Heart left ventricle (tissue), 16 donors: ENCODE data around the gene PPP1R9B. TPM values are rescaled to one million over a fixed set of nuclear protein-coding genes. Genes with fewer than 3 reads are reported as not detected.

ENCODE experiments used
- ATAC-seq, 4 donors: fragments of 200-7000 bp; cut with Tn5 transposase; one replicate each; pipeline ENCODE4 v1.9.1; 2020 to 2022; ENCODE audit warnings: moderate library complexity in 4 of 4, mild to moderate bottlenecking in 3 of 4, moderate number of reproducible peaks in 1 of 4
- DNase-seq, 5 donors: peaks; one replicate each; pipeline ENCODE4 v3.0.0-alpha.2; 2020
- H3K27ac ChIP-seq, 12 donors: fragments of 200-600 bp; sonication (generic) in 4 of 12; one replicate each; pipeline versions ENCODE4 v1.5.0 to v1.8.0; 2016 to 2022; ENCODE audit warnings: mild to moderate bottlenecking in 2 of 12
- H3K27me3 ChIP-seq, 9 donors: fragments of 200-600 bp; sonication (generic) in 2 of 9; one replicate each; pipeline versions ENCODE4 v1.5.1 to v1.8.0; 2016 to 2022; ENCODE audit warnings: mild to moderate bottlenecking in 3 of 9
- H3K36me3 ChIP-seq, 9 donors: fragments of 200-600 bp; sonication (generic) in 2 of 9; one replicate each; pipeline versions ENCODE4 v1.5.0 to v1.8.0; 2018 to 2022; ENCODE audit warnings: mild to moderate bottlenecking in 2 of 9
- H3K4me1 ChIP-seq, 12 donors: fragments of 200-600 bp; sonication (generic) in 4 of 12; one replicate each; pipeline versions ENCODE4 v1.5.0 to v1.8.0; 2016 to 2022; ENCODE audit warnings: mild to moderate bottlenecking in 3 of 12
- H3K4me3 ChIP-seq, 12 donors: fragments of 200-600 bp; sonication (generic) in 4 of 12; one replicate each; pipeline versions ENCODE4 v1.5.0 to v1.8.0; 2017 to 2022; ENCODE audit warnings: mild to moderate bottlenecking in 9 of 12, moderate library complexity in 4 of 12
- H3K9me3 ChIP-seq, 12 donors: fragments of 200-600 bp; sonication (generic) in 4 of 12; one replicate each; pipeline versions ENCODE4 v1.5.0 to v1.8.0; 2016 to 2022; ENCODE audit warnings: mild to moderate bottlenecking in 1 of 12
- CTCF ChIP-seq, 12 donors: fragments of 200-600 bp; sonication (generic) in 4 of 12; IDR thresholded peaks; one replicate each; pipeline versions ENCODE4 v1.5.0 to v1.8.0; 2018 to 2022; ENCODE audit warnings: antibody characterized with exemption in 12 of 12, mild to moderate bottlenecking in 5 of 12
- POLR2A ChIP-seq, 2 donors: fragments of 450-650 bp; IDR thresholded peaks; one replicate each; pipeline ENCODE4 v1.6.1; 2017; ENCODE audit warnings: antibody characterized with exemption in 2 of 2, mild to moderate bottlenecking in 2 of 2, moderate library complexity in 2 of 2
- WGBS, 4 donors: extraction: QIAGEN DNeasy Blood & Tissue Kit in 2 of 4; methylation state at CpG; one replicate each; pipeline versions ENCODE4 v1.1.5 to v1.1.7; 2013 to 2018; 5-methylcytosine and 5-hydroxymethylcytosine counted together
- intact Hi-C, 10 donors: fragments of 100-400 bp; cut with DNase I; formaldehyde crosslinking; loops; one replicate each; pipeline versions ENCODE4 v1.11.1 to v1.14.2; 2022
- long read RNA-seq, 3 donors: library from polyadenylated mRNA; unstranded; transcript quantifications; one replicate each; pipeline ENCODE4 v2.0.0, GENCODE V29; 2020 to 2021
- polyA plus RNA-seq, 2 donors: library from polyadenylated mRNA; stranded (reverse); fragments of 200-250 nt; gene quantifications; one replicate each; pipeline ENCODE4 v1.2.3, GENCODE V29; 2013
- total RNA-seq, 9 donors: library from RNA; depleted of rRNA in 2 of 9; stranded (reverse); fragments of >200 nt in 2 of 9; fragmentation: NEBNext Ultra II Directional in 3 of 9; extraction: Animal tissue kit (Norgen Biotek cat#: 25700) in 3 of 9; gene quantifications; one replicate each; pipeline versions ENCODE4 v1.1.0 to v1.2.4, GENCODE V29; 2016 to 2023
- donor health status: ischemic (EF 13 %, LVEDD 7.1; RV severe dilation, severe dysfunction).
- donor health status: healthy with polysubstance abuse.
- donor health status: DM: no; HTN: yes; CAD: no.
- donor health status: DM: no; HTN: no; CAD: no.
- donor health status: ischemic (EF 25% LVEDD 6.9; RV normal size, moderate dysfunction).
- donor health status: ischemic (EF 25% LVEDD 5.7; RV mildly dilated, moderate dysfunction).
- donor health status: healthy.
- donor health status: DM: yes; HTN: yes; CAD: no.
- donor health status: ischemic (EF 35%, LVEDD 5.7; RV mildly dilated, moderate dysfunction).
- donor health status: nonischemic (EF 11% LVEDD 7.7; RV severe dilation, severe dysfunction).
- donor health status: DM: yes; HTN: yes; CAD: no.
- donor health status: PGD.
- donor health status: ischemic (EF 29% LVEDD 5.4; RV normal size, mild dysfunction).
- donor health status: nonischemic (EF 23%, LVEDD 6.1; RV moderate dilation, normal function).

The PPP1R9B gene
- total RNA-seq, result 10 to 100 TPM; 17.0 to 55.9 (median 31.3) TPM
- polyA plus RNA-seq, result 10 to 100 TPM; 30.4 to 33.4 TPM
- long read RNA-seq, donor 1, full-length matches to known transcripts, result 5 of 8 reads
- long read RNA-seq, donor 1, partial matches to known transcripts, result 0 of 8 reads
- long read RNA-seq, donor 1, other reads (novel, unspliced or antisense), result 3 of 8 reads
- long read RNA-seq, donor 2, full-length matches to known transcripts, result 1 of 4 reads
- long read RNA-seq, donor 2, partial matches to known transcripts, result 0 of 4 reads
- long read RNA-seq, donor 2, other reads (novel, unspliced or antisense), result 3 of 4 reads
- long read RNA-seq, donor 3, full-length matches to known transcripts, result 3 of 8 reads
- long read RNA-seq, donor 3, partial matches to known transcripts, result 1 of 8 reads
- long read RNA-seq, donor 3, other reads (novel, unspliced or antisense), result 4 of 8 reads

GRCh38 chr17:50150354-50151040 lies at the start of gene PPP1R9B:
TSS of gene PPP1R9B (minus strand) at chr17:50150677. CDS start at chr17:50150513, 164 bp downstream.
- ATAC-seq, result peak in 2 of 4 donors; percentile 0 to 1
- Histone ChIP-seq H3K4me3 (peak within 1 kb of the TSS; percentile 61 to 98 (median 92)), H3K4me1 (peaks cover 16 to 86% (median 67%) of the 10 kb centered on the region in 12 donors), H3K36me3 (no peaks in the 10 kb centered on the region), H3K27me3 (no peaks in the 10 kb centered on the region), H3K27ac (peak within 1 kb of the TSS; percentile 83 to 99 (median 96)), H3K9me3 (no peaks in the 10 kb centered on the region)
- peak in 2 of 5 donors; percentile 28 to 30 for DNase-seq
- WGBS, 4 donors, result 0 to 1% (median 1%) methylated on average over 27 to 69 of the region's 69 CpGs
- no peak for TF ChIP-seq POLR2A (IDR thresholded peaks at IDR 0.05)
- TF ChIP-seq CTCF (IDR thresholded peaks at IDR 0.05), result no peak
- intact Hi-C loops, result loop anchor here in 1 of 10 donors (5.0 kb wide), 1 partner anchor 53 kb away; the partner anchor contains the start of gene PDK2

GRCh38 chr17:50199803-50200456 lies 49.5 kb upstream of the PPP1R9B start:
- Histone ChIP-seq H3K36me3 (peaks cover 0 to 48% (median 30%) of the 10 kb centered on the region in 9 donors), H3K4me1 (peaks cover 0 to 59% (median 16%) of the 10 kb centered on the region in 12 donors), H3K4me3 (peak overlapping the region; percentile 13 to 74 (median 56)), H3K9me3 (no peaks in the 10 kb centered on the region), H3K27ac (peak overlapping the region in 11 of 12 donors; percentile 34 to 95 (median 82)), H3K27me3 (peaks cover 0 to 30% (median 14%) of the 10 kb centered on the region in 9 donors)
- DNase-seq (peak; percentile 90 to 93 (median 90)), ATAC-seq (peak; percentile 84 to 94 (median 88))
- TF ChIP-seq POLR2A (IDR thresholded peaks at IDR 0.05) (peak in 1 of 2 donors; percentile 30), CTCF (IDR thresholded peaks at IDR 0.05) (no peak)
- 2 to 5% (median 3%) methylated on average over 28 to 36 of the region's 36 CpGs for WGBS, 4 donors
- intact Hi-C loops, result loop anchor here (1.0 to 2.0 kb wide), 8 partner anchors 31 to 105 kb away; no protein-coding TSS in a partner anchor

GRCh38 chr17:50199211-50199802 lies 48.8 kb upstream of the PPP1R9B start:
- peaks cover 0 to 54% (median 37%) of the 10 kb centered on the region in 9 donors for H3K36me3 ChIP-seq
- H3K9me3 ChIP-seq, result no peaks in the 10 kb centered on the region
- no peak for DNase-seq
- WGBS, 4 donors, result 38 to 61% (median 44%) methylated on average over 23 to 41 of the region's 41 CpGs
- intact Hi-C loops, result loop anchor here in 2 of 10 donors (2.0 kb wide), 1 partner anchor 31 kb away; no protein-coding TSS in a partner anchor
- H3K27ac ChIP-seq, result peak overlapping the region in 10 of 12 donors; percentile 52 to 95 (median 80)
- H3K4me3 ChIP-seq, result peak overlapping the region in 11 of 12 donors; percentile 41 to 74 (median 56)
- H3K4me1 ChIP-seq, result peaks cover 0 to 62% (median 16%) of the 10 kb centered on the region in 12 donors
- ATAC-seq, result no peak
- no peak for TF ChIP-seq POLR2A (IDR thresholded peaks at IDR 0.05)
- no peak for TF ChIP-seq CTCF (IDR thresholded peaks at IDR 0.05)
- peaks cover 0 to 30% (median 14%) of the 10 kb centered on the region in 9 donors for H3K27me3 ChIP-seq
